ENCODE data around the gene VPS8. TPM values are rescaled to one million over a fixed set of nuclear protein-coding genes. Genes with fewer than 3 reads are reported as not detected.

Gene VPS8
- total RNA-seq, 6 experiments from 2014 or later = 26.8 to 34.8 (median 33.0) TPM

- Mint-ChIP-seq H3K4me3 (no peak overlapping the region), H3K9me3 (no peaks in the 10 kb centered on the region), H3K36me3 (ENCODE audit: low read depth) (peaks cover 16% of the 10 kb centered on the region), H3K27me3 (ENCODE audit: insufficient read depth) (no peaks in the 10 kb centered on the region; the same call in 1 of the 2 replicates), H3K4me1 (ENCODE audit: low read depth) (peaks cover 13% of the 10 kb centered on the region), H3K27ac (no peak overlapping the region)
- peak; percentile 8 for DNase-seq
- TF ChIP-seq CTCF (IDR thresholded peaks at IDR 0.05) = no peak
Observed at GRCh38 chr3:185021256-185021655, 209.3 kb downstream of the VPS8 start.

- Mint-ChIP-seq H3K27me3 (ENCODE audit: insufficient read depth) (no peaks in the 10 kb centered on the region), H3K4me1 (ENCODE audit: low read depth) (peaks cover 13% of the 10 kb centered on the region), H3K36me3 (ENCODE audit: low read depth) (peaks cover under 1% of the 10 kb centered on the region; the same call in 1 of the 2 replicates), H3K27ac (no peak overlapping the region), H3K4me3 (no peak overlapping the region), H3K9me3 (no peaks in the 10 kb centered on the region)
- TF ChIP-seq CTCF (IDR thresholded peaks at IDR 0.05) = no peak
- no peak for DNase-seq
Observed at GRCh38 chr3:185024406-185024805, 212.4 kb downstream of the VPS8 start.

- Mint-ChIP-seq H3K36me3 (ENCODE audit: low read depth) (no peaks in the 10 kb centered on the region; the same call in 1 of the 2 replicates), H3K9me3 (no peaks in the 10 kb centered on the region), H3K27me3 (ENCODE audit: insufficient read depth) (no peaks in the 10 kb centered on the region), H3K27ac (no peak overlapping the region), H3K4me1 (ENCODE audit: low read depth) (peaks cover 13% of the 10 kb centered on the region), H3K4me3 (no peak overlapping the region)
- no peak for TF ChIP-seq CTCF (IDR thresholded peaks at IDR 0.05)
- DNase-seq = no peak
Observed at GRCh38 chr3:185024966-185025365, 213.0 kb downstream of the VPS8 start.

GRCh38 chr3:185028121-185028520, 216.2 kb downstream of the VPS8 start:
- H3K36me3 Mint-ChIP-seq (ENCODE audit: low read depth) = peaks cover 7% of the 10 kb centered on the region
- DNase-seq = no peak
- H3K4me3 Mint-ChIP-seq = no peak overlapping the region
- H3K9me3 Mint-ChIP-seq = no peaks in the 10 kb centered on the region
- TF ChIP-seq CTCF (IDR thresholded peaks at IDR 0.05) = no peak
- H3K27me3 Mint-ChIP-seq (ENCODE audit: insufficient read depth) = no peaks in the 10 kb centered on the region; the same call in 1 of the 2 replicates
- H3K27ac Mint-ChIP-seq = no peak overlapping the region
- 0 out of 2 replicates have a peak, but pooled peaks cover 6% of the 10 kb centered on the region for H3K4me1 Mint-ChIP-seq (ENCODE audit: low read depth)

- no peaks in the 10 kb centered on the region; the same call in 1 of the 2 replicates for H3K27me3 Mint-ChIP-seq (ENCODE audit: insufficient read depth)
- 0 out of 2 replicates have a peak, but pooled peaks cover 6% of the 10 kb centered on the region for H3K4me1 Mint-ChIP-seq (ENCODE audit: low read depth)
- H3K9me3 Mint-ChIP-seq = no peaks in the 10 kb centered on the region
Observed at GRCh38 chr3:185029086-185029485, 217.1 kb downstream of the VPS8 start.

More at GRCh38 chr3:185029086-185029485, 217.1 kb downstream of the VPS8 start:
- no peak for TF ChIP-seq CTCF (IDR thresholded peaks at IDR 0.05)
- H3K36me3 Mint-ChIP-seq (ENCODE audit: low read depth) = peaks cover 7% of the 10 kb centered on the region
- no peak for DNase-seq
- no peak overlapping the region for H3K27ac Mint-ChIP-seq
- H3K4me3 Mint-ChIP-seq = no peak overlapping the region
